Upper lobe of right lung (tissue), 1 donor: Measurements from ENCODE around the gene COL4A1. TPM values are rescaled to one million over a fixed set of nuclear protein-coding genes. Genes with fewer than 3 reads are reported as not detected.

Experiments used
- ATAC-seq: fragments of 200-7000 bp; cut with Tn5 transposase; one replicate; pipeline ENCODE4 v1.9.1; 2020; ENCODE audit warnings: mild to moderate bottlenecking, moderate library complexity
- DNase-seq: peaks from one replicate; pipeline ENCODE4 v3.0.0-alpha.2; 2020
- H3K27ac ChIP-seq: fragments of 200-600 bp; one replicate; pipeline ENCODE4 v1.8.0; 2022
- H3K27me3 ChIP-seq: fragments of 200-600 bp; one replicate; pipeline ENCODE4 v1.8.0; 2022; ENCODE audit warnings: mild to moderate bottlenecking
- H3K36me3 ChIP-seq: fragments of 200-600 bp; one replicate; pipeline ENCODE4 v1.8.0; 2022
- H3K4me1 ChIP-seq: fragments of 200-600 bp; one replicate; pipeline ENCODE4 v1.8.0; 2022
- H3K4me3 ChIP-seq: fragments of 200-600 bp; one replicate; pipeline ENCODE4 v1.8.0; 2022; ENCODE audit warnings: mild to moderate bottlenecking
- H3K9me3 ChIP-seq: fragments of 200-600 bp; one replicate; pipeline ENCODE4 v1.8.0; 2022
- intact Hi-C: fragments of 100-400 bp; cut with DNase I; formaldehyde crosslinking; loops from one replicate; pipeline ENCODE4 v1.11.0; 2022
- total RNA-seq: library from RNA; stranded (reverse); fragmentation: NEBNext Ultra II Directional; extraction: Animal tissue kit (Norgen Biotek cat#: 25700); gene quantifications from one replicate; pipeline ENCODE4 v1.2.1, GENCODE V29; 2021
- TF ChIP-seq, protein P1 (sequence below): fragments of 200-600 bp; IDR thresholded peaks from one replicate; pipeline ENCODE4 v1.8.0; 2022; ENCODE audit warnings: antibody characterized with exemption
- donor health status: DM: no; HTN: yes; CAD: no; lungs with severe emphysema.

Gene COL4A1
- total RNA-seq, 1 donor from 2014 or later, result 242 TPM

GRCh38 chr13:110151462-110151861 lies 155.5 kb downstream of the COL4A1 start:
- peaks cover 76% of the 10 kb centered on the region for H3K36me3 ChIP-seq
- intact Hi-C loops, result no loop called here
- TF ChIP-seq, protein P1, sequence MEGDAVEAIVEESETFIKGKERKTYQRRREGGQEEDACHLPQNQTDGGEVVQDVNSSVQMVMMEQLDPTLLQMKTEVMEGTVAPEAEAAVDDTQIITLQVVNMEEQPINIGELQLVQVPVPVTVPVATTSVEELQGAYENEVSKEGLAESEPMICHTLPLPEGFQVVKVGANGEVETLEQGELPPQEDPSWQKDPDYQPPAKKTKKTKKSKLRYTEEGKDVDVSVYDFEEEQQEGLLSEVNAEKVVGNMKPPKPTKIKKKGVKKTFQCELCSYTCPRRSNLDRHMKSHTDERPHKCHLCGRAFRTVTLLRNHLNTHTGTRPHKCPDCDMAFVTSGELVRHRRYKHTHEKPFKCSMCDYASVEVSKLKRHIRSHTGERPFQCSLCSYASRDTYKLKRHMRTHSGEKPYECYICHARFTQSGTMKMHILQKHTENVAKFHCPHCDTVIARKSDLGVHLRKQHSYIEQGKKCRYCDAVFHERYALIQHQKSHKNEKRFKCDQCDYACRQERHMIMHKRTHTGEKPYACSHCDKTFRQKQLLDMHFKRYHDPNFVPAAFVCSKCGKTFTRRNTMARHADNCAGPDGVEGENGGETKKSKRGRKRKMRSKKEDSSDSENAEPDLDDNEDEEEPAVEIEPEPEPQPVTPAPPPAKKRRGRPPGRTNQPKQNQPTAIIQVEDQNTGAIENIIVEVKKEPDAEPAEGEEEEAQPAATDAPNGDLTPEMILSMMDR, result no peak

GRCh38 chr13:110150384-110151101 lies 156.4 kb downstream of the COL4A1 start:
- ATAC-seq (peak; percentile 46), DNase-seq (no peak)
- H3K4me3 ChIP-seq, result no peak overlapping the region
- peaks cover 71% of the 10 kb centered on the region for H3K36me3 ChIP-seq
- no peaks in the 10 kb centered on the region for H3K4me1 ChIP-seq
- H3K27me3 ChIP-seq, result no peaks in the 10 kb centered on the region
- H3K9me3 ChIP-seq, result no peaks in the 10 kb centered on the region
- TF ChIP-seq, protein P1, result no peak
- H3K27ac ChIP-seq, result no peak overlapping the region
- intact Hi-C loops, result no loop called here

More at GRCh38 chr13:110151462-110151861, 155.5 kb downstream of the COL4A1 start:
- no peaks in the 10 kb centered on the region for H3K4me1 ChIP-seq
- ATAC-seq (no peak), DNase-seq (no peak)
- H3K27me3 ChIP-seq, result no peaks in the 10 kb centered on the region
- H3K4me3 ChIP-seq, result no peak overlapping the region
- no peaks in the 10 kb centered on the region for H3K9me3 ChIP-seq
- no peak overlapping the region for H3K27ac ChIP-seq

DNA sequence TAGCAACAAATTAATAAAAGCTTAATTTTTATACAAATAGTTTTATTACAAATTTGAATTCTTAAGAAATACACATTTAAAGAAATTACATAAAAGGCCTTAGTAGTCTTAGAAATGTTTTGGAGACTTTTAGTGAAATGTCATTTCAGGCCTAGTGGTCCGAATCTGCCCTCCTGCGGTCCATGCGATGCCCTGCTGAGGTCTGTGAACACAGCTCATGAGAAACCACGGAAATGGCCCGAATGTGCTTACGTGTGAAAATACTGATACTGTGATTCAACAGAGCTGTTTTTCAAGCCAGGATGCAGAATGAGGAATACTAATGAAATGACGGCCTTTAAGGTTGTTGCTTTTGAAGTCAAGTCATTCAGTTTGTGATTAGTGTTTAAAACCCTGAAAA lies 157.9 kb downstream of the COL4A1 start:
- no peak overlapping the region for H3K27ac ChIP-seq
- TF ChIP-seq, protein P1, result no peak
- no peak overlapping the region for H3K4me3 ChIP-seq
- ATAC-seq (no peak), DNase-seq (no peak)
- peaks cover 57% of the 10 kb centered on the region for H3K36me3 ChIP-seq
- no peaks in the 10 kb centered on the region for H3K4me1 ChIP-seq
- H3K9me3 ChIP-seq, result no peaks in the 10 kb centered on the region
- intact Hi-C loops, result no loop called here
- no peaks in the 10 kb centered on the region for H3K27me3 ChIP-seq

GRCh38 chr13:110140099-110140498 lies 166.9 kb downstream of the COL4A1 start:
- no peak overlapping the region for H3K4me3 ChIP-seq
- H3K27ac ChIP-seq, result no peak overlapping the region
- intact Hi-C loops, result no loop called here
- no peaks in the 10 kb centered on the region for H3K9me3 ChIP-seq
- no peaks in the 10 kb centered on the region for H3K27me3 ChIP-seq
- TF ChIP-seq, protein P1, result no peak
- DNase-seq, result no peak
- H3K4me1 ChIP-seq, result no peaks in the 10 kb centered on the region
- no peaks in the 10 kb centered on the region for H3K36me3 ChIP-seq
- ATAC-seq, result no peak

GRCh38 chr13:110138700-110139036 lies 168.3 kb downstream of the COL4A1 start:
- intact Hi-C loops, result no loop called here
- no peaks in the 10 kb centered on the region for H3K4me1 ChIP-seq
- no peaks in the 10 kb centered on the region for H3K27me3 ChIP-seq
- H3K9me3 ChIP-seq, result no peaks in the 10 kb centered on the region
- DNase-seq, result no peak
- TF ChIP-seq, protein P1, result no peak
- ATAC-seq, result no peak
- H3K4me3 ChIP-seq, result peak overlapping the region; percentile 69
- peak overlapping the region; percentile 67 for H3K27ac ChIP-seq
- H3K36me3 ChIP-seq, result no peaks in the 10 kb centered on the region
